HUES6 (cell line): ENCODE measurements around the gene RGS9.
"Not testable (repeated sequence)": the region's sequence is repeated elsewhere in the genome, so short reads cannot be mapped to it uniquely, and the experiment has no call there.

Experiments
- H3K27ac ChIP-seq: 2 replicates; pipeline ENCODE4 v1.7.0; 2013; ENCODE audit warnings: low read depth, mild to moderate bottlenecking, low read length, inconsistent platforms
- H3K27me3 ChIP-seq: 2 replicates; pipeline ENCODE4 v1.6.1; 2013; ENCODE audit warnings: low read length; ENCODE audit not compliant: control insufficient read depth, insufficient read depth
- H3K36me3 ChIP-seq: 2 replicates; pipeline ENCODE4 v1.6.1; 2013; ENCODE audit warnings: low read length; ENCODE audit not compliant: control insufficient read depth, insufficient read depth
- H3K4me1 ChIP-seq: 2 replicates; pipeline ENCODE4 v1.6.1; 2013; ENCODE audit warnings: low read length; ENCODE audit not compliant: control insufficient read depth, insufficient read depth
- H3K4me3 ChIP-seq: 2 replicates; pipeline ENCODE4 v1.5.1; 2013; ENCODE audit warnings: low read depth, low read length
- H3K9ac ChIP-seq: one replicate; pipeline ENCODE4 v1.6.1; 2013; ENCODE audit warnings: mild to moderate bottlenecking, low read length
- H3K9me3 ChIP-seq: 2 replicates; pipeline ENCODE4 v1.6.1; 2013; ENCODE audit warnings: low read depth, low read length; ENCODE audit not compliant: control insufficient read depth, insufficient read depth

The RGS9 gene

DNA sequence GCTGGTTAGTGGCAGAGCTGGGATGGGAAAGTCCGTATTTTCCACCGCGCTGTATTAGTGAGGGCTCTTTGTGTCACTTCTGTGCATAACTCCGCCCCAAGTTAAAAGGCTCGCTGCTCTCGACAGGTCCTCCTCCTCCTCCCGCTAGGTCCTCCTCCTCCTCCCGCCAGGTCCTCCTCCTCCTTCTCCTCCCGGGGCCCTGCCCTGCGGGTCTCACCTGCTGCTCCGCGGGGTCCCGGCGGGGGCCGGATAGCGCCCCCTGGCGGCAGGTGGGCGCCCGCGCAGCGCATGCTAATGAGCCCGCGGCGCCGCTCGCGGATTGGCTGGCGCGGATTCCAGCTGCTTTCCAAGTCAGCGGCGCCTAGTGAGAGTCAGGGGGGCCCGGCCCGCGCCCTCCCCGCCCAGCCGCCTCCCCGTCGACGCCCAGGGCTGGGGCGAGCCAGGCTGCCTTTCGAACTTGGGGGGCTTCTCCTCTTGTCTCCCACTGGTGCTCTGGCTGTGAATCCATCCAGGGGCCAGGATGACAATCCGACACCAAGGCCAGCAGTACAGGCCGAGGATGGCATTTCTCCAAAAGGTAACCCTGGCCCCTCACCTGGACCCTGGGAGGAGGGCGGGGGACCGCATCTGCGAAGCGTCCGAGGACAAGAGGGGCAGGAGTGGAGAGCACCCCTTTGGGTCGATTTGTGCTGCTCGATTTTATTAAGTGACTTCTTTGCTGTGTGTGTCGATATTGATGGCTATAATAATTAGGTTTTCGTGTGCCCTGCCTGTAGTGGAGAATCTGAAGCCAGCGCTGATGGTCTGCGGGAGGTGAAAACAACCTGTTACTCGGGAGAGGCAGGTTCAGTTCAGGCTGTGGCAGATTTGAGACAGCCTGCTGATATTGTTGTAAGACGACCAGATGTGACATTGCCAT, at the start of gene RGS9:
Gene RGS9, plus strand, starts transcription at position 350 of the 919 bp plus-strand sequence. Its CDS starts 171 bp downstream, at position 521.
- H3K4me1 ChIP-seq: peaks cover 13% of the 10 kb centered on the region
- peak within 1 kb of the TSS; percentile 63 for H3K4me3 ChIP-seq
- H3K27ac ChIP-seq: no peak within 1 kb of the TSS
- H3K9me3 ChIP-seq: no peaks in the 10 kb centered on the region
- H3K9ac ChIP-seq: peak within 1 kb of the TSS; percentile 34
- peaks cover 30% of the 10 kb centered on the region for H3K27me3 ChIP-seq
- H3K36me3 ChIP-seq: no peaks in the 10 kb centered on the region

DNA sequence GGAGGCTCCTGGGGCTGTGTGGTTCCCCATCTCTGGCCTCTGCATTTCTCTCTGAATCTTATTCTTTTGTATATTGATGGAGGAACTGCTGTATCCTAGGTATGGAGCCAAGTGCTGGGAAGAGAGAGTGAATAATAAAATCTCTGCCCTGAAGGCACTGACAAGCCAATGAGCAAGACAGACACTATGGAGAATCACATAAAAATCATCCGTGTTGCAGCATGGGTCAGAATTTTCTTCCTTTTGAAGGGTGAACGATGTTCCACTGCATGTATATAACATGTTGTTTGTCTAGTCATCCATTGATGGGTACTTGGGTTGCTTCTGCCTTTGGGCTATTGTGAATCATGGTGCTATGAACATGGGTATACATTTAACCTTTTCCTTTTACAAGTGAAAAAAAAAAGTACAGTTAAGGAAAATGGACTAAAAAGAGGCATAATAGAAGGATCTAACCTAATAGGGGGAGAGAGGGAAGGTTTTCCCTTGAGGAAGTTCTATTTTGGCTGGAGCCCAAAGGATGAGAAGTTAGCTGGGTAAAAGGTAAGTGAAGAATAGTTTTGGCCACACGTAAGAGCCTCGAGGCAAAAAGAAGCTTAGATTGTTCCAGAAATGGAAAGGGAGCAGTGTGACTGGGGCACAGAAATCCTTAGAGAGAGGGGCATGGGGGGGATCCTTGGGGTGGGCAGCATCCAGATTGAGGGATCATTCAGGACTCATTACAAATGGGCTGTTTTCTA, 48.4 kb upstream of the RGS9 start:
- Histone ChIP-seq H3K27me3 (no peaks in the 10 kb centered on the region), H3K4me1 (peaks cover 8% of the 10 kb centered on the region), H3K9ac (no peak overlapping the region), H3K27ac (no peak overlapping the region), H3K9me3 (no peaks in the 10 kb centered on the region), H3K4me3 (no peak overlapping the region), H3K36me3 (no peaks in the 10 kb centered on the region)

GRCh38 chr17:65092262-65092661, 44.9 kb upstream of the RGS9 start:
- no peak overlapping the region for H3K27ac ChIP-seq
- no peaks in the 10 kb centered on the region for H3K4me1 ChIP-seq
- H3K9ac ChIP-seq: no peak overlapping the region
- H3K36me3 ChIP-seq: no peaks in the 10 kb centered on the region
- H3K4me3 ChIP-seq: no peak overlapping the region
- H3K27me3 ChIP-seq: no peaks in the 10 kb centered on the region
- H3K9me3 ChIP-seq: no peaks in the 10 kb centered on the region

- H3K9me3 ChIP-seq, H3K4me3 ChIP-seq, H3K4me1 ChIP-seq, H3K27me3 ChIP-seq, H3K9ac ChIP-seq, H3K36me3 ChIP-seq, H3K27ac ChIP-seq: not testable (repeated sequence)
These were observed 44.3 kb upstream of the RGS9 start for GRCh38 chr17:65092721-65093356.

DNA sequence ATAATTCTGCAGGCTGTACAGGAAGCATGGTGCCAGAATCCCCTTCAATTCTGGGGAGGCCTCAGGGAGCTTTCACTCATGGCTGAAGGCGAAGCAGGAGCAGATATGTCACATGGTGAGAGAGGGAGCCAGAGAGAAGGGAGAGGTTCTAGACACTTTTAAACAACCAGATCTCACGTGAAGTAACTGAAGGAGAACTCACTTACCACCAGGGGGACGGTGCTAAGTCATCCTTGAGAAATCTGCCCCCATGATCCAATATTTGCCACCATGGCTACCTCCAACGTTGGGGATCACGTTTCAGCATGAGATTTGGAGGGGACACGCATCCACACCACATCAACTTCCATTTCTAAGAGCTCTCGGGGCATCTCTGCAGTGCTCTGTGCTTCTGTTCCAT, 43.2 kb upstream of the RGS9 start:
- H3K4me3 ChIP-seq: no peak overlapping the region

DNA sequence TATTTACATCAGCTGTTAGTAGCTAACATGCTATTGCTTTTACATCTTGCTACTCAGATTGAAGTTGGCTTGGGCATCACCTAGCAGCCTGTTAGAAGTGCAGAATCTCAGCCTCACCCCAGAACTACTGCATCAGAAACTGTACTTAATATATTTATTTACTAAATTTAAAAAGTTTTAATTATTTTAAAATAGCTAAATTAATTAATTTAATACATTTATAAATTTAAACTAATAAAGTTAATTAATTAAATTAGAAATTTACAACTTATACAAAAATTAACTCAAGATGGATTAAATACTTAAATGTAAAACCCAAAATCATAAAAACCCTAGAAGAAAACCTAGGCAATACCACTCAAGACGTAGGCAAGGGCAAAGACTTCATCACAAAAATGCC, 41.7 kb upstream of the RGS9 start:
- H3K4me3 ChIP-seq: no peak overlapping the region
- H3K4me1 ChIP-seq: 0 out of 2 replicates have a peak, but pooled peaks cover 4% of the 10 kb centered on the region
- no peak overlapping the region for H3K9ac ChIP-seq
- H3K9me3 ChIP-seq: no peaks in the 10 kb centered on the region
- no peak overlapping the region for H3K27ac ChIP-seq
- H3K27me3 ChIP-seq: no peaks in the 10 kb centered on the region
- no peaks in the 10 kb centered on the region for H3K36me3 ChIP-seq

More for the DNA sequence above, 43.2 kb upstream of the RGS9 start:
- H3K9me3 ChIP-seq: no peaks in the 10 kb centered on the region
- H3K27ac ChIP-seq: no peak overlapping the region
- no peak overlapping the region for H3K9ac ChIP-seq
- H3K36me3 ChIP-seq: no peaks in the 10 kb centered on the region
- no peaks in the 10 kb centered on the region for H3K4me1 ChIP-seq
- no peaks in the 10 kb centered on the region for H3K27me3 ChIP-seq

DNA sequence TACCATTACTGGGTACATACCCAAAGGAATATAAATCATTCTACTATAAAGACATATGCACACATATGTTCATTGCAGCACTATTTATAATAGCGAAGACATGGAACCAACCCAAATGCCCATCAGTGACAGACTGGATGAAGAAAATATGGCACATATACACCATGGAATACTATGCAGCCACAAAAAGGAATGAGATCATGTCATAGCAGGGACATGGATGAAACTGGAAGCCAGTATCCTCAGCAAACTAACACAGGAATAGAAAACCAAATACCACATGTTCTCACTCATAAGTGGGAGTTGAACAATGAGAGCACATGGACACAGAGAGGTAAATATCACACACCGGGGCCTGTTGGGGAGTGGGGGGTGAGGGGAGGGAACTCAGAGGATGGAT, 40.8 kb upstream of the RGS9 start:
- H3K27ac ChIP-seq, H3K9ac ChIP-seq, H3K27me3 ChIP-seq, H3K4me3 ChIP-seq, H3K9me3 ChIP-seq, H3K36me3 ChIP-seq, H3K4me1 ChIP-seq: not testable (repeated sequence)

DNA sequence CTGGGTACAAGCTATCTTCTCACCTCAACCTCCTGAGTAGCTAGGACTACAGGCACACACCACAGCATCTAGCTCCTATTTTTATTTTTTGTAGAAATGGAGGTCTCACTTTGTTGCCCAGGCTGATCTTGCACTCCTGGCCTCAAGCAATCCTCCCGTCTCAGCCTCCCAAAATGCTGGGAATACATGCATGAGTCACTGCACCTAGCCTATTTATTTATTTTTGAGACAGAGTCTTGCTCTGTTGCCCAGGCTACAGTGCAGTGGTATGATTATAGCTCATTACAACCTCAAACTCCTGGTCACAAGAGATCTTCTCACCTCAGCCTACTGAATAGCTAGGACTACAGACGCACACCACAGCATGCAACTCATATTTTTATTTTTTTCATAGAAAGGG, 40.1 kb upstream of the RGS9 start:
- H3K27ac ChIP-seq: no peak overlapping the region
- no peaks in the 10 kb centered on the region for H3K36me3 ChIP-seq
- H3K9me3 ChIP-seq: no peaks in the 10 kb centered on the region
- peaks cover 11% of the 10 kb centered on the region for H3K4me1 ChIP-seq
- no peak overlapping the region for H3K4me3 ChIP-seq
- no peaks in the 10 kb centered on the region for H3K27me3 ChIP-seq
- no peak overlapping the region for H3K9ac ChIP-seq

- Histone ChIP-seq H3K27ac (no peak overlapping the region), H3K4me3 (no peak overlapping the region)
These were observed 37.7 kb upstream of the RGS9 start for GRCh38 chr17:65099475-65099874.

GRCh38 chr17:65099941-65100315, 37.2 kb upstream of the RGS9 start:
- no peaks in the 10 kb centered on the region for H3K36me3 ChIP-seq
- no peak overlapping the region for H3K27ac ChIP-seq
- H3K4me1 ChIP-seq: peaks cover 11% of the 10 kb centered on the region
- no peaks in the 10 kb centered on the region for H3K9me3 ChIP-seq
- no peaks in the 10 kb centered on the region for H3K27me3 ChIP-seq
- H3K4me3 ChIP-seq: peak overlapping the region; percentile 24
- H3K9ac ChIP-seq: no peak overlapping the region

More at GRCh38 chr17:65099475-65099874, 37.7 kb upstream of the RGS9 start:
- Histone ChIP-seq H3K9ac (no peak overlapping the region), H3K4me1 (peaks cover 11% of the 10 kb centered on the region), H3K36me3 (no peaks in the 10 kb centered on the region), H3K9me3 (no peaks in the 10 kb centered on the region), H3K27me3 (no peaks in the 10 kb centered on the region)
